Gastroesophageal sphincter (tissue), 3 donors: ENCODE measurements around the gene FAM118A.

Experiments
- EP300 ChIP-seq: sonication (generic); formaldehyde crosslinking; IDR thresholded peaks from one replicate; pipeline ENCODE4 v1.6.1; 2017; ENCODE audit warnings: antibody characterized with exemption, mild to moderate bottlenecking
- POLR2A ChIP-seq, 2 donors: fragments of 450-650 bp; IDR thresholded peaks; one replicate each; pipeline ENCODE4 v1.6.1; 2017; ENCODE audit warnings: antibody characterized with exemption in 2 of 2, mild to moderate bottlenecking in 2 of 2, moderate library complexity in 1 of 2
- POLR2AphosphoS5 ChIP-seq: sonication (generic); formaldehyde crosslinking; IDR thresholded peaks from one replicate; pipeline ENCODE4 v1.6.1; 2017; ENCODE audit warnings: antibody characterized with exemption
- TF ChIP-seq, protein P1 (sequence below), 4 experiments: fragments of 200-600 bp in 2 of 4; fragments of 450-650 bp in 2 of 4; sonication (generic) in 1 of 4; IDR thresholded peaks; one replicate each; pipeline ENCODE4 v1.5.1; 2017 to 2019; ENCODE audit warnings: antibody characterized with exemption in 4 of 4, mild to moderate bottlenecking in 2 of 4, moderate library complexity in 2 of 4

DNA sequence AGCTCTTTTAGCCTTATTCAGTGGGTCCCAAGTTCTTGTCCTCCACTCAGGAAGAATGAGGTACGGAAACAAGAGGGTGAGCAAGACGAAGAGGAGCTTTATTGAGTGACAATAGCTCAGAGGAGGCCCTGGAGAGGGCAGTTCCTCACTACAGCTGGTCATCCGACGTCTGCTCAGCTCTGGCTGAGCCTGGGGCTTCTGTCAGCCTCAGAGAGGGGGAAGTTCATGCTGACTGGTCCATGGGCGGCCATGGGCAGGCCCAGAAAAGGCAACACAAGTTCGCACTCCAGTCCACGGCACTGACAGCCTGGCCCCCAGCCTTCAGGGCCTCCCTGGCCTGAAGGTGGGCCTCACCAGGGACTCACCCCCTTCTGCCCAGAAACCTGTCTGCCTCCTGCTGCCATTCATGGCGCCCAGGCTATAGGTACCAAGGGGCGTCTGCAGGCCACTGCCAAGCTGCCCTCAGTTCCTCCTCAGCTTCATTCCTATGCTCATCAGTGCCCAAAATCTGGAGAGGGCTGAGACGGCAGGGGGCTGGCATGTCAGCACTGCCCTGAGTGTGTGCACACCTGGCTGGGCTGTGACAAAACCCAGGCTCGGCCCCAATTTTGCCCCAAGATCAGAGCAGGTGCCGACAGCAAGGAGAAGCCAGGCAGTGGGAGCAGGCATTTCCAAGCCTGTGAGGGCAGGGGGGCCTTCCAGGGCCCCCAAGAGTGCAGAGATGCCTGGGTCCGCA is 47.4 kb upstream of the FAM118A start:
- TF ChIP-seq, protein P1, sequence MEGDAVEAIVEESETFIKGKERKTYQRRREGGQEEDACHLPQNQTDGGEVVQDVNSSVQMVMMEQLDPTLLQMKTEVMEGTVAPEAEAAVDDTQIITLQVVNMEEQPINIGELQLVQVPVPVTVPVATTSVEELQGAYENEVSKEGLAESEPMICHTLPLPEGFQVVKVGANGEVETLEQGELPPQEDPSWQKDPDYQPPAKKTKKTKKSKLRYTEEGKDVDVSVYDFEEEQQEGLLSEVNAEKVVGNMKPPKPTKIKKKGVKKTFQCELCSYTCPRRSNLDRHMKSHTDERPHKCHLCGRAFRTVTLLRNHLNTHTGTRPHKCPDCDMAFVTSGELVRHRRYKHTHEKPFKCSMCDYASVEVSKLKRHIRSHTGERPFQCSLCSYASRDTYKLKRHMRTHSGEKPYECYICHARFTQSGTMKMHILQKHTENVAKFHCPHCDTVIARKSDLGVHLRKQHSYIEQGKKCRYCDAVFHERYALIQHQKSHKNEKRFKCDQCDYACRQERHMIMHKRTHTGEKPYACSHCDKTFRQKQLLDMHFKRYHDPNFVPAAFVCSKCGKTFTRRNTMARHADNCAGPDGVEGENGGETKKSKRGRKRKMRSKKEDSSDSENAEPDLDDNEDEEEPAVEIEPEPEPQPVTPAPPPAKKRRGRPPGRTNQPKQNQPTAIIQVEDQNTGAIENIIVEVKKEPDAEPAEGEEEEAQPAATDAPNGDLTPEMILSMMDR (IDR thresholded peaks at IDR 0.05): no peak
- TF ChIP-seq POLR2AphosphoS5 (no peak), EP300 (no peak), POLR2A (IDR thresholded peaks at IDR 0.05) (no peak)
